ENCODE data around the gene TNNI3K. TPM values are rescaled to one million over a fixed set of nuclear protein-coding genes. Genes with fewer than 3 reads are reported as not detected.

The TNNI3K gene
- polyA plus RNA-seq, 1 experiment, result 1.1 TPM

DNA sequence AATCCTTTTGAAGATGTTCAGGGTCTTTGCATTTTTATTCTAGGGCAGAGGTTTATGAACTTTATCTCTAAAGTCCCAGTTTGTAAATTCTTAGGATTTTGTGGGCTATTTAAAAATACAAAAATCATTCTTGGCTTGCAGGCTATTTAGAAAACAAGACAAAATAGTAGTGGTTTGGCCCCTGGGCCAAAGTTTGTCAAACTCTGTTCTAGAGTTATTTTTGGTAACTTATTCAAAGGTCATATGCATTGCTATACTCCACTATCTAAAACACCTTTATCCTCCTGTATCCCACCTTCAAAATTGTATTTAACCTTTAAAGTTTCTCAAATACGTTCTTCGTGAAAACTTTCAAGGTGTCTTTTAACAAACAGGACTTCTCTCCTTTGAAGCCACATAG is 352.7 kb downstream of the TNNI3K start:
- no peaks in the 10 kb centered on the region for H3K27me3 ChIP-seq (ENCODE audit: control insufficient read depth, insufficient read depth, low read length)
- ChIA-PET POLR2A (no interaction called here), CTCF (no interaction called here)
- H3K4me3 ChIP-seq (ENCODE audit: low read depth, low read length), result no peak overlapping the region
- H3K9me3 ChIP-seq (ENCODE audit: control insufficient read depth, insufficient read depth, low read length), result no peaks in the 10 kb centered on the region
- no peak for DNase-seq (ENCODE audit: low read depth, low spot score)
- TF ChIP-seq, protein P1, sequence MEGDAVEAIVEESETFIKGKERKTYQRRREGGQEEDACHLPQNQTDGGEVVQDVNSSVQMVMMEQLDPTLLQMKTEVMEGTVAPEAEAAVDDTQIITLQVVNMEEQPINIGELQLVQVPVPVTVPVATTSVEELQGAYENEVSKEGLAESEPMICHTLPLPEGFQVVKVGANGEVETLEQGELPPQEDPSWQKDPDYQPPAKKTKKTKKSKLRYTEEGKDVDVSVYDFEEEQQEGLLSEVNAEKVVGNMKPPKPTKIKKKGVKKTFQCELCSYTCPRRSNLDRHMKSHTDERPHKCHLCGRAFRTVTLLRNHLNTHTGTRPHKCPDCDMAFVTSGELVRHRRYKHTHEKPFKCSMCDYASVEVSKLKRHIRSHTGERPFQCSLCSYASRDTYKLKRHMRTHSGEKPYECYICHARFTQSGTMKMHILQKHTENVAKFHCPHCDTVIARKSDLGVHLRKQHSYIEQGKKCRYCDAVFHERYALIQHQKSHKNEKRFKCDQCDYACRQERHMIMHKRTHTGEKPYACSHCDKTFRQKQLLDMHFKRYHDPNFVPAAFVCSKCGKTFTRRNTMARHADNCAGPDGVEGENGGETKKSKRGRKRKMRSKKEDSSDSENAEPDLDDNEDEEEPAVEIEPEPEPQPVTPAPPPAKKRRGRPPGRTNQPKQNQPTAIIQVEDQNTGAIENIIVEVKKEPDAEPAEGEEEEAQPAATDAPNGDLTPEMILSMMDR (IDR thresholded peaks at IDR 0.05; ENCODE audit: low read depth, low read length), result no peak
- H3K27ac ChIP-seq (ENCODE audit: low read depth, low read length), result no peak overlapping the region

DNA sequence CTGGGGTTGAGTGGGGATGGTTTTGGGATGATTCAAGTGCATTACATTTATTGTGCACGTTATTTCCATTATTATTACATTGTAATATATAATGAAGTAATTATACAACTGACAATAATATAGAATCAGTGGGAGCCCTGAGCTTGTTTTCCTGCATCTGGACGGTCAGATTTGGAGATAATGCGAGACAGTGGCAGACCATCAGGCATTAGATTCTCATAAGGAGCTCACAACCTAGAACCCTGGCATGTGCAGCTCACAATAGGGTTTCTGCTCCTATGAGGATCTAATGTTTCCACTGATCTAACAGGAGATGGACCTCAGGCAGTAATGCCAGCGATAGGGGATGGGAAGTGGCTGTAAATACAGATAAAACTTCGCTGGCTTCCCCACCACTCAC is 355.1 kb downstream of the TNNI3K start:
- H3K27ac ChIP-seq (ENCODE audit: low read depth, low read length), result no peak overlapping the region
- ChIA-PET POLR2A (no interaction called here), CTCF (no interaction called here)
- DNase-seq (ENCODE audit: low read depth, low spot score), result no peak
- no peaks in the 10 kb centered on the region for H3K9me3 ChIP-seq (ENCODE audit: control insufficient read depth, insufficient read depth, low read length)
- H3K27me3 ChIP-seq (ENCODE audit: control insufficient read depth, insufficient read depth, low read length), result no peaks in the 10 kb centered on the region
- TF ChIP-seq, protein P1 (IDR thresholded peaks at IDR 0.05; ENCODE audit: low read depth, low read length), result no peak
- H3K4me3 ChIP-seq (ENCODE audit: low read depth, low read length), result no peak overlapping the region

DNA sequence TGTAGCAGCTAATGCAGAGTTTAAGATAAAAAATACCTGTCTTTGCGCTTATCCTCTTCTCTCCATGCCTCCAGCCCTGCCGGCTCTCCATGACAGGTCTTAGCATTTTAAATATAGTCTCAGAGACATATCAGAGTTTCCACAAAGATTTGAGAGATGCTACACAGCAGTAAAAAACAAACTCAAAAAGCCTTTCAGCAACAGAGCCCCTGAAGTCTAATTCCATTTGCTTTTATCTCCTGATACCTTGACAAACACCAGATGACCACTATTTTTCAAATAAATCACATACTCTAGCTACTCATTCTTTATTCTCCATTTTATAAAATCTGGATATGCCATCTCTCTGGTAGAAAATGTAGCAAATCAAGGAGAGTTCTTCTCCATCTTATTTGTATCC is 356.8 kb downstream of the TNNI3K start:
- ChIA-PET POLR2A (no interaction called here), CTCF (interaction anchor here (1.5 kb wide), 1 partner anchor 80 kb away, joined by 3 read pairs; the partner anchor contains the start of gene LRRC53)
- H3K27ac ChIP-seq (ENCODE audit: low read depth, low read length), result no peak overlapping the region
- TF ChIP-seq, protein P1 (IDR thresholded peaks at IDR 0.05; ENCODE audit: low read depth, low read length), result no peak
- H3K9me3 ChIP-seq (ENCODE audit: control insufficient read depth, insufficient read depth, low read length), result no peaks in the 10 kb centered on the region
- no peak overlapping the region for H3K4me3 ChIP-seq (ENCODE audit: low read depth, low read length)
- DNase-seq (ENCODE audit: low read depth, low spot score), result no peak
- H3K27me3 ChIP-seq (ENCODE audit: control insufficient read depth, insufficient read depth, low read length), result no peaks in the 10 kb centered on the region

DNA sequence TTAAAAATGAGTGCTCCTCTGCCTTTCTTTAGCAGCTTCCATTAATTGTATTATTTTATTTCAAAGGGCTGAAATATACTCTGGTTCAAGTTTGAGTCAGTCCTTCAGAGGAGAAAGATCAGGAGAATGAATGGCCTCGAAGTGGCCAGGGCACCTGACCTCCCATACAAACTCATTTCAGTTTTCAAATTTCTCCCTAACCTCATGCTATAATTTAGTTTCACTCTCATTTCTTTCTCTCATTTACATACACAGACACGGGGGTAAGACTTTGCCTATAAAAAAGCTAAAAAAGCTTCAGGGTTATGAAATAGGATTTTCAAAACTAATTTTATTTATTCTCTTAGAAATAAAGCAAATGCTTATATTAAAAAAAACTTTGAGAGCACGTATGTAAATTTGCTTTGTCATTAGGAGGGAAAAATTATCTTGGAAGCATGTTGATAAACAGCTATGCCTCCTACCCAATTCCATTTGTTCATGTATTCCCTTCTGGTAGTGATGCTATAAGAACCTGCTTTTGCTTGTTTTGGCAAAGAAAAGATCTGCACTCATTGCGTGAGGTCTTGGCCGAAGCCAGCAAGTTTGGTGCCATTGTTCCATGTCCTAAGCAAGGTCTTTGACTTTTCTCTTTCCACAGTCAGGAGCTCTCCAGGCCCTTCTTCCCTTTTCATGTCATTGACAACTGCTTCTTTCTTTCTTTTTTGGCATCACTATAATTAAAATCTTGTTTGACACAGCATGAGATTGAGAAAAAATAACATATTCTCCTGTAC is 357.6 kb downstream of the TNNI3K start:
- Histone ChIP-seq H3K4me3 (ENCODE audit: low read depth, low read length) (no peak overlapping the region), H3K9me3 (ENCODE audit: control insufficient read depth, insufficient read depth, low read length) (no peaks in the 10 kb centered on the region), H3K27ac (ENCODE audit: low read depth, low read length) (no peak overlapping the region), H3K27me3 (ENCODE audit: control insufficient read depth, insufficient read depth, low read length) (no peaks in the 10 kb centered on the region)
- CTCF ChIA-PET, result interaction anchor here (1.5 kb wide), 1 partner anchor 81 kb away, joined by 3 read pairs; the partner anchor contains the start of gene LRRC53
- no peak for DNase-seq (ENCODE audit: low read depth, low spot score)
- TF ChIP-seq, protein P1 (IDR thresholded peaks at IDR 0.05; ENCODE audit: low read depth, low read length), result no peak
- POLR2A ChIA-PET, result no interaction called here

Other genes with a start within 250 kb of the TNNI3K start
- gene LRRIQ3, start 37.2 kb upstream of the TNNI3K start, polyA plus RNA-seq (2011; rRNA removed), result 1.1 and 1.5 TPM in 2 replicates
- gene FPGT, start 37.1 kb upstream of the TNNI3K start, polyA plus RNA-seq (2011; rRNA removed), result 13.5 and 19.6 TPM in 2 replicates